DMS53 treated with DMSO at 0.1 percent for 48 hours (cell line): ENCODE results near the gene COL5A1.

ENCODE experiments used
- DNase-seq: peaks from one replicate; lab custom pipeline; 2025; ENCODE audit not compliant: unreplicated experiment; lab: John Stamatoyannopoulos, UW

The COL5A1 gene

DNA sequence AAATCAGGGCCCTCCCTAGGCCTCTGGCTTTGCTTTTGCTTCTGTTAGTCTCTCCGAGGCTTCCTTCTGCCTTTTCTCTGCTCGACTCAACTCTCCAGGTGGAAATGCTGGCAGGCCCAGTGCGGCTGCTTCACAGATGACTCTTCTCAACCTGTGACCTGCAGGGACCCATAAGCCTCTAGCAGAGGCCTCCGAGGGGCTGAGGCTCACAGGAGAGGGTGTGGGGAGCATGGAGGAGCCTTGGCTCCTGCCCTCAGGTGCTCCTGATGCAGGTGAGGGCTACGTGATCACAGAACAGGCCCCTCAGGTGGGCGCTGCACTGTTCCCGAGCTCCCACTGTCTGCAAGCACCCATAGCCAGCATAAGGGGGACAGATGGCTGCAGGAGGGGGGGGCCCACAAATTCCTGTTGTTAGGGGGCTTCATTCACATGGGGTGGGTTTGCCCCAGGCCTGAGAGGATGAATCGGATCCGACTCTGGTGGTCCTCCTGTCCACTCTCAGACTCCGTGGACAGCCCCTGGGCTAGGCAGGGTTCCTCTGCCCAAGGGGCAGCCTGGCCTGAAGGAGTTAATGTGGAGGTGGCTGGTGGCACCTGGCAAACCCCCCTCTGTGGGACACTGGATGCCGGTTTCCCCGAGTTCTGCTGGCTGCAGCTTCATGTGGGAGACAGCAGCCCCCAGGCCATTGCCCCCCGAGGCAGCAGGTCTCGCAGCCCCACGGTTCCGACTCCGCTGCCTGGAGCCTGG, 228.1 kb downstream of the COL5A1 start:
- no peak for DNase-seq

DNA sequence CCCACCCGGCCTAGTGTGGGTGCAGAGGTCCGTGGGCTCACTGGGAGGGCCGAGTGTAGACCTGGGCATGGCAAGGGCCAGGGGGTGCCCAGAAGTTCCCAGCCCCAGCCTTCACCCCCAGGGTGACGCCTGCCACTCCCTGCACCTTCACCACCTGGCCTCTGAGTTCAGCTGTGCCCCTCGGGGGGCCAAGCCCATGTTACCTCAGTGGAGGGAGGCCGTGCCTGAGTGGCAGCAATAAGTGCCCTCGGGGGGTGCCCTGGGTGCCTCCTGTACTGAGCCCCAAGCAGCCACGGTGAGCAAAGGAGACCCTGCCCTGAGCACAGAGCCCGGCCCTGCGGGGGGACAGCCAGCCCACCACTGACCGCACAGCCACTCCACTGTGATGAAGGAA, 228.7 kb downstream of the COL5A1 start:
- no peak for DNase-seq

DNA sequence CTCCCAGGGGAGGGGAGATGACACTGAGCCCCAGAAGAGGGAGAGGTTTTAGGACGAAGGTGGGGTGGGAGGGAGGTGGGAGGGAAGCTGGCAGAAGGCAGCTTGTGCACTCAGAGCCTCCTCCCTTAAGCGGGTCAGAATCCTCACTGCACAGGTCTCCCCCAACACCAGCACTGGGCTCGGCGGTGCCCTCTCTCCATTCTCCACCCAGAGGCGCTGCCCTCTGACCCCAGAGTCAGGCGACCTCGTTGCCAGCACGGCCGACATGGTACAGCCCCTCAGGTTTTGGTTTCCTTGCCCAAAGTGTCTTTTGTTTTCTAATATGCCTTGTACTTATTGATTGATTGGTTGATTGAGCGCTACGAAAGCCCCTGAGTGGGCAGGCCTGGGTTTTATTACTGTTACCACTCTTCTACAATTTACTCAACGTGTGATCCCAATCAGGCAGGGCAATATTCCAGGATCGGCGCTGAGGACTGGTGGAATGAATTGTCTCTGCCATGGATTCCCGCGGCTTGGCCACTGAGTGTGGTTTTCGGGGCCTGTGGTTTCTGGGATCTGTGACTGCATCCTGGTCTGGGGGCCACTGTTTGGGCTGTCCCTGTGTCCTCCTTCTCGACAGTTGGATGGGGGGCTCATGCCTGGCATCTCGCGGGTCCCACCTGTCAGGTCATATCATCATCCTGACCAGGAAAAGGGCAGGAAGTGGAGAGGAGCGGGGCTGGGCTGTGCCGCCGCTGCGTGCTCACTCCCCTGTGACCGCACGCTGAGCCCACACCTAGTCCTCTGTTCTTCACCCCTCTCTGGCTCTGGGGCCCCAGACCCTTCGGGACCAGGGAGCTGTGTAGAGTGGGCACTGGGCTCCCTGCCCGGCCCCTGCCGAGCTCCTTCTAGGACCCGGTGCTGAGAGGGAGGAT, 229.4 kb downstream of the COL5A1 start:
- no peak for DNase-seq

DNA sequence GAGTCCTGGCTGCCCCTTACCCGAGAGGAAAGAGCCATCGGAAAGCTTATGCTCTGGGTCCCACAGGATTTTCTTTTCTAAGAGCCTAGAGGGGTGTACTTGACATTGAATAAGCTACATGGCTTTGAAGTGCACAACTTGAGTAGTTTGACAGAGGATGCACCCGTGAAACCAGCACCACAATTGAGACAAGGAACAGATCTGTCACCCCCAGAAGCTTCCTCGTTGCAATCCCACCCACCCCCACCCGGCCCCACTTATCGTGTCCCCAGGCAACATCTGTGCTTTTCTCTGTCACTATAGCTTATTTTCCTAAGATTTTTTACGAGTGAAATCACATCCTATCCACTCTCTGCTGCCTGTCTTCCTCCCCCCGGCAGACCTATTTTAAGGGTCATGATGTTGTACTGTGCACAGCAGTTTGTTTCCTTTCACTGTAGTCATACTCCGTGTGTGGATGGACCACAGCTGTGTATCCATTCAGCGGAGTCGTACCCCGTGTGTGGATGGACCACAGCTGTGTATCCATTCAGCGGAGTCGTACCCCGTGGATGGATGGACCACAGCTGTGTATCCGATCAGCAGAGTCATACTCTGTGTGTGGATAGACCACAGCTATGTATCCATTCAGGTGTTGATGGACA, 230.2 kb downstream of the COL5A1 start:
- no peak for DNase-seq

DNA sequence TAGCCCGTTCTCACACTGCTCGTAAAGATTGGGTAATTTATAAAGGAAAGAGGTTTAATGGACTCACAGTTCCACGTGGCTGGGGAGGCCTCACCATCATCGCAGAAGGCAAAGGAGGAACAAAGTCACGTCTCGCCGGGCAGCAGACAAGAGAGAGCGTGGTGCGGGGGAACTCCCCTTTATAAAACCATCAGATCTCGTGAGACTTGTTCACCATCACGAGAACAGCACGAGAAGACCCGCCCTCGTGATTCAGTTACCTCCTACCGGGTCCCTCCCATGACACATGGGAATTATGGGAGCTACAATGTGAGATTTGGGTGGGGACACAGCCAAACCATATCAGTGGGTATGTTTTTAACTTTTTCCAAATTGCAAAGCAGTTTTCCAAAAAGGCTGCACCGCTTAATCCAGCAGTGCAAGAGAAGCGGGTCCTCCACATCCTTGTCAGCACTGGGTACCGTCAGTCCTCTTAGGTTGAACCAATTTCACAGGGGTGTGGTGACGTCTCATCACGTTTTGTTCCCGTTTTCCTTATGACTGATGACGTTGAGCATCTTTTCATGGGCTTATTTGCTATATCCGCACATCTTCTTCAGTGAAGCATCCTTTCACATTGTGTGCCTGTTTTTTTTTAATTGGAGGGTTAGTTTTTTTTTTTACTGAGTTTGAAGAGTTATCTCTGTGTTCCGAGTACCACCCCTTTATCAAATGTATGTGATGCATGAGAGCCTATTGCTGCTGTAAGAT, 231.1 kb downstream of the COL5A1 start:
- no peak for DNase-seq

DNA sequence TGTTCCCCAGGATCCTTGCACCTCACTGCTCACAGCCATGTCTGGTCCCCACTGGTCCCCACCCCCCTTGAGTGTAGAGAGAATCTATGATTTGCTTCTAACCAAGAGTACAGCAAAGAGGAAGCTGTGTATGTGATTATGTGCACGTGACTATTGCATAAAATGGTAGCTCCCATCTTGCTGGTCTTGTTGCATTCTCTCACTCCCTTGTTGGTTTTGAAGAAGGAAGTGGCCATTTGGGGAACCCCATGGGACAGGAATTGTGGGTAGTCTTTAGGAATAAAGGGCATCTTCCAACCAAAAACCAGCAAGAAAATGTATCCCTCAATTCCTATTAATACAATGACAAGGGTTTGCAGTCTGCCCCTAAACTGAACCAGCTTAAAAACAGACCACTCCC, 233.8 kb downstream of the COL5A1 start:
- no peak for DNase-seq

DNA sequence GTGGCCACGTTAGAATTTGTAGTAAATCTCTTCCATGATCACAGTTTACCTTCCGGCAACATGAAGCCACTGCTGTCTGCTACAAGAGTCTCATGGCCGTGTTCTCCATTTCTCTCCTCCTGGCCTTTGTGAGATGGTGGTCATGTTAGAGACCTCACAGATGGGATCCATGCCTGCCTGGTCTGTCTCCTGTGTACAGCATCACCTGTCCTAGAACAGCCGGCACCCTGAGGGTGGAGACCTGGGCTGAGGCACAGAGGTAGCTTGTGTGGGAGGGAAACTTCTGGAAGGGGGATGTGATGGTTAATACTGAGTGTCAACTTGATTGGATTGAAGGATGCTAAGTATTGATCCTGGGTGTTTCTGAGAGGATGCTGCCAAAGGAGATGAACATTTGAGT, 235.9 kb downstream of the COL5A1 start:
- no peak for DNase-seq

DNA sequence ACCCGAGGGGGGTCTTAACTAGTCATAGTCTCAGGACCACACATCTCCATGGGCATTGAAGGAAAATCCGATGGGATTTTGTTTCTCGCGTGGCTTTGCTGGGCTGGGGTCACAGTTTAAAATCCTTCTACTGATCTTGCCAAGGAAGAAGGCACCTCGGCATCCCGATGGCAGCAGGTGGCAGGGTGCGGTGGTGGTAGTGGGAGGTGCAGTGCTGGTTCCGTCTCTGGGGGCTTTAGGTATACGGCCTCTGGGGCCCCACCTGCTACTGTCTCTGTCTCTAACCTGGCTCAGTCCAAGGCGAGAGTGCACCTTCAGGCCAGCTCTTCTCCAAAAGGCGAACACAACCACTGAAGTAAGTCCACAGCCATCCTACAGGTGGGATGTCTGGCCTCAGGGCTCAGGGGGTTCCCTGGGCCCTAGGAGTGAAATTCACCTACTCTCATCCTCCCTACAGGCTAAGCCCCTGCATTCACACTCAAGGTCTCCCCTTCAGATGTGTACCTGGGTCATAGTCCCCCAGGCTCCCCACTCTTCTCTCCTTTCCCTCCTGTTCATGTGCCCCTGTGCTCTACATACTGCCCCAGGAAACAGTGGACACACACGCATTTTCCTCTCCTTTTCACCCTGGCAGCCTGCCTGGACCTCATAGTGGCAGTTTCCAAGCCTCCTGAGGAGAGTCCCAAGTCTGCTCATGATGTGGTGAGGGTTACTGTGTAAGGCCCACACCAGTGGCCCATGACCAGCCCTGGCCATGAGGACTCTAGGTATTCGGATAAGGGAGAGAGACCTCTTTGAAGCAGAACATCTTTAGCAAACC, 238.3 kb downstream of the COL5A1 start:
- no peak for DNase-seq

DNA sequence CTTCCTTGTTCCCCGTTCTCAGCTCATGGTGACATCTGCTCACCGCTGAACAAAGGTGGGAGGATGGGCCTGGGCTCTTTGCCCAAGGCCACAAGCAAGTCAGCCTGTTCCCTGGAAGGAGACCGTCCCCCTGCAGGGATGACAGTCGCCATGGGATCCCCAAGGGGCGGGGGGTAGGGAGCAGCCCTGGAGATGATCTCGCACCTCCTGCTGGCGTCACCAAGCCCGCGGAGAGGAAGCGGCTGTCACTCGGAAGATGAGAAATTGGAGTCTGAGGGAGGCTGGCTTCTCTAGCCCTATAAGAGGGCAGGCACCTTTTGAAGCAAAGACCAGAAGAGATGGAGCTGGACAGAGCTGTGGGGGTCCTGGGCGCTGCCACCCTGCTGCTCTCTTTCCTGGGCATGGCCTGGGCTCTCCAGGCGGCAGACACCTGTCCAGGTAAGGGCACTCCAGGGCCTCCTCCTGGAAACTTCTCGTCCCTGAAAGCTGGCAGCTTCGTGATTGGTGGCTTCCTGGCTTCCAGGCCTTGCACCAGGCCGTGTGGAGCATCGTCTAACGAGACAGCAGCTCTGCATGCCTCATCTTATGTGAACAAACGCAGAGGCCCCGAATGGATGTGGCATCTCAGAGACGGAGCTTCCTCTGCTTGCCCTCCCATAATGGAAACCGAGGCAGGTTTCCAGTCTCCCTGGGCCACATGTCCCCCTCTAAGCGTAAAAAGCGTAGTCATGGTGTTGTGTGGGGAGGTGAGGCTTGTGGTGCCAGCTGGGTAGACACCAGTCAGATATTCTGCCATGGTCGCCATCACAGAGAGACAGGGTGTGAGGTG, 239.1 kb downstream of the COL5A1 start, which contains the start of gene FCN2:
TSS of gene FCN2 (plus strand) at position 327 of the 829 bp plus-strand sequence. CDS start at position 339, 12 bp downstream.
- no peak for DNase-seq

DNA sequence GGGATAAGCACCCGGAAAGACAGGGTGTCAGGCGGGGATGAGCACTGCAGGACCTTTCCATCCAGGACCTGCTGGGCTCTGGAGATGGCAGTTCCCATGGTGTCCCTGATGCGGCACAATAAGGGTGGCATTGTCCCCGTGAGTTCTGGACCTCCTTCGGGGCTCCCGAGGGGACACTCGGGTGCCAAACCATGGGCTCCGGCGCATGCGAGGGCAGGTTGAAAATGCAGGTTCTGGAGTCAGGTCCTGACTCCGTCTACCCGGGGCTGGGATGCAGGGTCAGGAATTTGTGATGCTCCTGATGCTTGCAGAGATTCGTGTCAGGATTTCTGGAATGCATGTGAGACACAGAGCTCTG, 239.7 kb downstream of the COL5A1 start:
- no peak for DNase-seq

DNA sequence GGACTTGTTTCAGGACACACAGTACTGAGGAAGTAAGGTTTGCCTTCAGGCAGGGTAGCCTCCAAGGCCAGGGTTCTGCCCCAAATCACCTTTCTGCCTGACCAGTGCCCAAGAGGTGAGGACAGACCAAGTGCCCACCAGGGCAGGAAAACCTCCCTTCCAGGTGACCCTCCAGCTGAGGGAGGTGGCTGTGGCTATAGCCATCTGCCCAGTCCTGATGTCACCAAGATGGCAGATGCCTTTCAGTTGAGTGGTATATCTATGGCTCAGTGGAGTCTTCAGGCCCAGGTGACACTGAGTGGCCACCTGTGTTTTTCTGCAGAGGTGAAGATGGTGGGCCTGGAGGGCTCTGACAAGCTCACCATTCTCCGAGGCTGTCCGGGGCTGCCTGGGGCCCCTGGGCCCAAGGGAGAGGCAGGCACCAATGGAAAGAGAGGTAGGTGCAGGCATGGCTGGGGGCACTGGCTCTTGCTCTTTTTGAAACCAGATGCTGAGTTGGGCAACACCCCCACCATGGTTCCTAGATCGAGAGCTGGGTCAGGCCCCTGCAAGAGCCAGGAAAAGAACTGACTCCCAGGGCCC, 240.7 kb downstream of the COL5A1 start:
- DNase-seq: no peak

DNA sequence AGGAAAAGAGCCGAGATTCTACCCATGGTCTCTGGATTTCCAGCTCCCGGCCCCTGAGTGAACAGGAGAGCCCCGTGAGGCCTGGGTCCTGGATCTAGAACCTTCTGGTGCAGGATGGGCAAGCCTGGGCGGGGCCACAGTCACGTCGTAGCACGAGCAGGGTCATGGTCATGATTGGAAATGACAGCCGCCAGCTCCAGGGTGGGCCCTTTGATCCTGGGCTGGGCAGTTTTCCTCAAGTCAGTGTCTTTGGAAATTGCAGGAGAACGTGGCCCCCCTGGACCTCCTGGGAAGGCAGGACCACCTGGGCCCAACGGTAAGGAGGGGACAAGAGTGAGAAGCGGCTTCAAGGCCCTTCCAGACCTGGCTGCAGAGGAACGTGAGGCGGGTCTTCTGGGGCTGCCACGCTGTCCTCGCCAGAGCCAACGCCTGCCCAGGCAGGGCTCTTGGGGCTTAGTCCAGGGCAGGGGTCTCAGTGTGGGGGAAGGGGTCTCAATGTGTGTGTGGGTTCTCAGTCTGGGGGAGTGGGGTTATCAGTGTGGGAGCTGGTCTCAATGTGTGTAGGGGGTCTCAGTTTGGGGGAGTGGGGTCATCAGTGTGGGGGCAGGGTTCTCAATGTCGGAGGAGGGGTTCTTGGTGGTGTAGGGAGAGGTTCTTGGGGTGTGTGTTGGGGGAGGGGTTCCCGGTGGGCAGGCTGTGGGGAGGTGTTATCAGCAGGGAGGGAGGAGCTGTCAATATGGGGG, 241.6 kb downstream of the COL5A1 start:
- DNase-seq: no peak

DNA sequence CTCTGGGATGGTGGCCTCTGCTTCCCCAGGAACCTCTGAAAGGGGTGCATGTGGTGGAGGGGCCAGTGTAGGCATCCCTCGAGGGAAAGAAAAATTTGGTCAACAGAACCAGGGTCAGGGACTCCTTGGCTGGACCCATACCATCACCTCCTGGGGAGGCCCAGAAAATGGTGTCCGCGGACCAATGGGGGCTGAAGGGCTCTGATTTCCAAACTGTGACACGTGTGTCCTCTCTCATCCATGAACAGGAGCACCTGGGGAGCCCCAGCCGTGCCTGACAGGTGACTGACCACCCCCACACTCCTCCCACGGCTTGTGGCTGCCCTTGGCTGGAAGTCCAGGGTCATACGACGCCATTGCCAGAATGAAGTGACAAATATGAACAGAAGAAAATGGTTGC, 242.9 kb downstream of the COL5A1 start:
- DNase-seq: no peak

DNA sequence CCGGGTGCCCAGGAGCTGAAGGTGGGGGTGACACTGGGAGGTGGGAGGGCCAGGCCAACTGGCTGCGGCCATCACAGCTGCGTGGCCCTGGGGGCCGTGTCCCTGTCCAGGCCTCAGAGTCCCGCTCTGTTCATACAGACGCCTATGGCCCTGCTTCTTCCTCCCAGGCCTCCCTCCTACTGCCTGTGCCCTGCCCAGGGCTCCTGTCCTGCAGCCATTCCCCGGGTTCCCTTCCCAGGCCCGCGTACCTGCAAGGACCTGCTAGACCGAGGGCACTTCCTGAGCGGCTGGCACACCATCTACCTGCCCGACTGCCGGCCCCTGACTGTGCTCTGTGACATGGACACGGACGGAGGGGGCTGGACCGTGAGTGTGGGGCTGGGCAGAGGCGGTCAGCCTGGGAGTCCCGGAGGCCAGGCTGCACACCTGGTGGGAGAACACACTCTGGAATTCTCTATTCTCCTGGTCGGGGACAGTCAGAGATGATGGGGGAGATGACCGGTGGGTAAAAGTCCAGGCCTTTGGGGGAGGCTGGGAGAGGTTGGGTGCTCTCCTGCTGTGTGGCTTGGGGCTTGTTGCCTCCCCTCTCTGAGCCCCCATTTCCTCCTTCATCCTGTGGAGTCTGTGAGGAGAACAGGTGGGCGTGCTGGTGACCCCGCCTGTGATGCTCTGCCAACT, 243.5 kb downstream of the COL5A1 start:
- no peak for DNase-seq

DNA sequence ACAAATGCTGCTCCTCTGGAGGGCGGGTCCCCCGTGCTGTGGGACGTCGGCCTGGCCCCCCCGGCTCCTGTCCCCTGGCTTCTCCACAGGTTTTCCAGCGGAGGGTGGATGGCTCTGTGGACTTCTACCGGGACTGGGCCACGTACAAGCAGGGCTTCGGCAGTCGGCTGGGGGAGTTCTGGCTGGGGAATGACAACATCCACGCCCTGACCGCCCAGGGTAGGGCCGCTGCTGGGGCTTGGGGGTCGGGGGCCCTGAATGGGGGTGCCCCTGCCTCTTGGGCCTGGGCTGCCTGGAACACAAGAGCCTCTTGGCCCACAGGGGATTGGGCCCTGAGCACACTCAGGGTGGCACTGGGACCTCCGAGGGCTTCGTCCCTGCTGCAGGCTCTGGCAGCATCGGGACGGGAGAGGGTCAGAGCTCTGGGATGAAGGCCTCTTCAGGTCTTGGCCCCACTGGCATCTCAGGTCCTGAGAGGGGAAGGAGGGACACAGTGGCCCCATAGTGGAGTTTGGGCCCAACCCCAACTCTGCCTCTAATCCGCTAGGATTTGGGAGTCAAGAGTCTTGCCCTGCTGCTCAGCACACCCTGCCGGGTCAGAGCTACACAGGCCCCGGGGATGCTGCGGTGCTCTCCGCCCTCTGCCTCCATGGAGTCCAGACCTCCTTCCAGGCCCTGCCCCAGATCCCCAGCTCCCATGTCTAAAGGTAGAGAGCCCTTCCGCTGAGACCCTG, 244.2 kb downstream of the COL5A1 start:
- no peak for DNase-seq

DNA sequence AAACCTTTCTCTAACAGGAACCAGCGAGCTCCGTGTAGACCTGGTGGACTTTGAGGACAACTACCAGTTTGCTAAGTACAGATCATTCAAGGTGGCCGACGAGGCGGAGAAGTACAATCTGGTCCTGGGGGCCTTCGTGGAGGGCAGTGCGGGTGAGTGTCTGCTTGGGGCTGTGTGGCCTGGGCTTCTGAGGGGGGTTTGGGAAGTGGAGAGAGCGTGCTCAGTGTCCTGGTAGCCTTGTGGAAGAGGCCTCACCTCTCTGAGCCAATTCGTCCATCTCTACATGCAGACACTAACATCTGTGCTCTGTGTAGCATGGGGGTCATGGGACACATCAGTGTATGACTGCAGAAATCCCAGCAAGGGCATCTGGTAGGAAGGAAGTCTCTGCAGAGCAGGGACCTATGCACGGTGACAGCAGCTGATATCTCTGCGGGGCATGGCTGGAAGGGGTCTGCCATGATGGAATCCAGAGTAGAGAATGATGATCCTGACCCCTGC, 244.9 kb downstream of the COL5A1 start:
- no peak for DNase-seq

DNA sequence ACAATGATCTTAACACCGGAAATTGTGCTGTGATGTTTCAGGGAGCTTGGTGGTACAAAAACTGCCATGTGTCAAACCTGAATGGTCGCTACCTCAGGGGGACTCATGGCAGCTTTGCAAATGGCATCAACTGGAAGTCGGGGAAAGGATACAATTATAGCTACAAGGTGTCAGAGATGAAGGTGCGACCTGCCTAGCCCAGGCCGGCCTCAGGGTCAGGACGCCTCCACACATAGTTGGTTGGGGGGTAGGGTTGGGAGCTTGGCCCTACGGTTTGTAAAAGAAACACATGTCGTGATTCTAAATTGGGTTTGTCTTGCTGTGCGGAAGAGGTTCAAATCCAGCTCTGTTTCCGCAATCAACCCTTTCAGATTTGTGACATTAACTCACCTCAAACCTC, 245.6 kb downstream of the COL5A1 start:
- DNase-seq: no peak
